HepG2 (cell line): ENCODE data around the gene LRBA.

ENCODE experiments used
- BCL3 ChIP-seq: sonication (generic); formaldehyde crosslinking; IDR thresholded peaks from 2 replicates; pipeline ENCODE4 v1.5.1; 2020; ENCODE audit warnings: mild to moderate bottlenecking, missing genetic modification reagents, moderate library complexity
- BHLHE40 ChIP-seq: IDR thresholded peaks from 2 replicates; pipeline ENCODE4 v1.6.1; 2011; ENCODE audit warnings: low read length, improper control_type of control experiment
- CBX1 ChIP-seq: IDR thresholded peaks from one replicate; pipeline ENCODE4 v1.6.1; 2016; ENCODE audit warnings: antibody characterized with exemption, low read depth
- CHD4 ChIP-seq: fragments of 200-600 bp; sonication (generic); IDR thresholded peaks from 2 replicates; pipeline ENCODE4 v1.7.0; 2017; ENCODE audit warnings: mild to moderate bottlenecking, low read length, borderline replicate concordance
- KDM5A ChIP-seq: fragments of 200-600 bp; sonication (generic); IDR thresholded peaks from 2 replicates; pipeline ENCODE4 v1.7.0; 2018; ENCODE audit warnings: antibody characterized with exemption, mild to moderate bottlenecking, low read length, borderline replicate concordance
- MAX ChIP-seq: IDR thresholded peaks from 2 replicates; pipeline ENCODE4 v1.6.1; 2012; ENCODE audit warnings: inconsistent platforms
- POLR2A ChIP-seq, 2 experiments: IDR thresholded peaks; 2 replicates each; pipeline ENCODE4 v1.6.1; 2011; ENCODE audit warnings: low read depth in 2 of 2, low read length in 2 of 2, mild to moderate bottlenecking in 1 of 2, moderate library complexity in 1 of 2; ENCODE audit not compliant: insufficient read depth in 1 of 2
- POLR2AphosphoS2 ChIP-seq: IDR thresholded peaks from 2 replicates; pipeline ENCODE4 v1.6.1; 2011; ENCODE audit warnings: low read depth, low read length, improper control_type of control experiment
- TGIF2 ChIP-seq: IDR thresholded peaks from 2 replicates; pipeline ENCODE4 v1.6.1; 2016; ENCODE audit warnings: control low read depth, missing compliant biosample characterization
- THAP9 ChIP-seq: sonication (generic); formaldehyde crosslinking; IDR thresholded peaks from 2 replicates; pipeline ENCODE4; 2020; ENCODE audit warnings: missing genetic modification reagents, mild to moderate bottlenecking, borderline replicate concordance
- ZNF24 ChIP-seq: fragments of 450-650 bp; IDR thresholded peaks from 2 replicates; pipeline ENCODE4 v1.6.1; 2017; ENCODE audit warnings: antibody characterized with exemption, mild to moderate bottlenecking
- ZNF724P ChIP-seq: sonication (generic); formaldehyde crosslinking; IDR thresholded peaks from 2 replicates; pipeline ENCODE4 v1.8.0; 2022; ENCODE audit warnings: missing genetic modification reagents, borderline replicate concordance
- TF ChIP-seq, protein P1 (sequence below): sonication (generic); formaldehyde crosslinking; IDR thresholded peaks from 2 replicates; pipeline ENCODE4 v1.5.0; 2020; ENCODE audit warnings: mild to moderate bottlenecking, missing genetic modification reagents, moderate library complexity
- TF ChIP-seq, protein P2 (sequence below): sonication (generic); formaldehyde crosslinking; IDR thresholded peaks from 2 replicates; pipeline ENCODE4 v1.8.1; 2023; ENCODE audit warnings: missing genetic modification reagents, inconsistent platforms, borderline replicate concordance

DNA sequence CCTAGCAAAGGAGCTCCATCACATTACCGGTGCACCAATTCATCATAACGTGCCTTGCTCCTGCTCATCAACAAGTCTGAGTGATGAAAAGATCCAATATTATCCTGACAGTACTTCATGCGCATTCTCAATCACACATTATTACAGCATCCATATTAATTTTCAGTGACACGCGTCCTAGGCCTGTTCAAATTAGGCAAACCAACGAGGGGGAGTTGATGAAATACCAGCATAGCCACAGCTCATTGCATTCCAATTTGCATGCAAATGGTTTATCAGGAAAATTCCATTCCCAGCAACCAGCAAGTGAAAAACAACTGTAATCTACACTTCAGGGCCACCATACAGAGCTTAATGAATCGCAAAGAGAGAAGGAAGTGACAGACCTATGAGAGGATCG is 699.9 kb downstream of the LRBA start:
- TF ChIP-seq CHD4 (no peak), TGIF2 (no peak), KDM5A (no peak), ZNF724P (CRISPR knock-in tag) (no peak), BHLHE40 (no peak), BCL3 (no peak), ZNF24 (no peak), MAX (no peak), POLR2AphosphoS2 (no peak), CBX1 (no peak), POLR2A (IDR thresholded peaks at IDR 0.05; ENCODE audit: insufficient read depth in 1 of 2, low read depth in 2 of 2, low read length in 2 of 2) (no peak), THAP9 (CRISPR knock-in tag) (no peak)
- TF ChIP-seq, protein P1, sequence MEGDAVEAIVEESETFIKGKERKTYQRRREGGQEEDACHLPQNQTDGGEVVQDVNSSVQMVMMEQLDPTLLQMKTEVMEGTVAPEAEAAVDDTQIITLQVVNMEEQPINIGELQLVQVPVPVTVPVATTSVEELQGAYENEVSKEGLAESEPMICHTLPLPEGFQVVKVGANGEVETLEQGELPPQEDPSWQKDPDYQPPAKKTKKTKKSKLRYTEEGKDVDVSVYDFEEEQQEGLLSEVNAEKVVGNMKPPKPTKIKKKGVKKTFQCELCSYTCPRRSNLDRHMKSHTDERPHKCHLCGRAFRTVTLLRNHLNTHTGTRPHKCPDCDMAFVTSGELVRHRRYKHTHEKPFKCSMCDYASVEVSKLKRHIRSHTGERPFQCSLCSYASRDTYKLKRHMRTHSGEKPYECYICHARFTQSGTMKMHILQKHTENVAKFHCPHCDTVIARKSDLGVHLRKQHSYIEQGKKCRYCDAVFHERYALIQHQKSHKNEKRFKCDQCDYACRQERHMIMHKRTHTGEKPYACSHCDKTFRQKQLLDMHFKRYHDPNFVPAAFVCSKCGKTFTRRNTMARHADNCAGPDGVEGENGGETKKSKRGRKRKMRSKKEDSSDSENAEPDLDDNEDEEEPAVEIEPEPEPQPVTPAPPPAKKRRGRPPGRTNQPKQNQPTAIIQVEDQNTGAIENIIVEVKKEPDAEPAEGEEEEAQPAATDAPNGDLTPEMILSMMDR (CRISPR knock-in tag): no peak
- TF ChIP-seq, protein P2, sequence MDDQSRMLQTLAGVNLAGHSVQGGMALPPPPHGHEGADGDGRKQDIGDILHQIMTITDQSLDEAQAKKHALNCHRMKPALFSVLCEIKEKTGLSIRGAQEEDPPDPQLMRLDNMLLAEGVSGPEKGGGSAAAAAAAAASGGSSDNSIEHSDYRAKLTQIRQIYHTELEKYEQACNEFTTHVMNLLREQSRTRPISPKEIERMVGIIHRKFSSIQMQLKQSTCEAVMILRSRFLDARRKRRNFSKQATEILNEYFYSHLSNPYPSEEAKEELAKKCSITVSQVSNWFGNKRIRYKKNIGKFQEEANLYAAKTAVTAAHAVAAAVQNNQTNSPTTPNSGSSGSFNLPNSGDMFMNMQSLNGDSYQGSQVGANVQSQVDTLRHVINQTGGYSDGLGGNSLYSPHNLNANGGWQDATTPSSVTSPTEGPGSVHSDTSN (CRISPR knock-in tag): no peak
